SIG-M5 treated with dmso at 0.1 percent for 504 hours (cell line): ENCODE data around the gene TEX2.
"Not testable (repeated sequence)": the region's sequence is repeated elsewhere in the genome, so short reads cannot be mapped to it uniquely, and the experiment has no call there.

Experiments used
- DNase-seq: peaks from one replicate; lab custom pipeline; 2025; ENCODE audit not compliant: unreplicated experiment; lab: John Stamatoyannopoulos, UW

TEX2 gene

GRCh38 chr17:64214950-64215349 is 48.1 kb downstream of the TEX2 start:
- no peak for DNase-seq

GRCh38 chr17:64213995-64214811 is 48.9 kb downstream of the TEX2 start:
- DNase-seq: no peak

- no peak for DNase-seq
These were observed 50.9 kb downstream of the TEX2 start for GRCh38 chr17:64212122-64212521.

- no peak for DNase-seq
These were observed 53.1 kb downstream of the TEX2 start for GRCh38 chr17:64209983-64210382.

GRCh38 chr17:64209356-64209941 is 53.6 kb downstream of the TEX2 start:
- DNase-seq: no peak

GRCh38 chr17:64208656-64209055 is 54.4 kb downstream of the TEX2 start:
- DNase-seq: not testable (repeated sequence)

- DNase-seq: no peak
These were observed 57.3 kb downstream of the TEX2 start for GRCh38 chr17:64205804-64206203.

GRCh38 chr17:64203630-64204029 is 59.4 kb downstream of the TEX2 start:
- DNase-seq: no peak

- DNase-seq: no peak
These were observed 60.2 kb downstream of the TEX2 start for GRCh38 chr17:64202683-64203344.

- no peak for DNase-seq
These were observed 62.7 kb downstream of the TEX2 start for GRCh38 chr17:64200080-64201032.

- no peak for DNase-seq
These were observed 64.5 kb downstream of the TEX2 start for GRCh38 chr17:64198331-64199090.

GRCh38 chr17:64196601-64197000 is 66.5 kb downstream of the TEX2 start:
- DNase-seq: no peak

- DNase-seq: no peak
These were observed 69.5 kb downstream of the TEX2 start for GRCh38 chr17:64193561-64193960.

GRCh38 chr17:64192589-64192988 is 70.5 kb downstream of the TEX2 start:
- DNase-seq: no peak

GRCh38 chr17:64190472-64190871 is 72.6 kb downstream of the TEX2 start:
- no peak for DNase-seq

- DNase-seq: no peak
These were observed 75.0 kb downstream of the TEX2 start for GRCh38 chr17:64188088-64188487.

- no peak for DNase-seq
These were observed 75.8 kb downstream of the TEX2 start for GRCh38 chr17:64187093-64187895.

GRCh38 chr17:64186171-64187092 is 76.6 kb downstream of the TEX2 start:
- DNase-seq: no peak
